T-helper 17 cell (primary cell): Measurements from ENCODE around the gene FNBP1. TPM values are rescaled to one million over a fixed set of nuclear protein-coding genes. Genes with fewer than 3 reads are reported as not detected.

Source experiments
- ATAC-seq: fragments of 150-1000 bp; cut with Tn5 transposase; 2 replicates; pipeline ENCODE4 v1.10.0; 2021; ENCODE audit warnings: mild to moderate bottlenecking, moderate library complexity
- DNase-seq, 3 donors: peaks; one replicate each; pipeline versions ENCODE4 v3.0.0 to v3.0.0-alpha.2; 2020 to 2021
- H3K9me3 ChIP-seq: one replicate; pipeline ENCODE4 v1.7.0; 2013; ENCODE audit warnings: low read length, mild to moderate bottlenecking; ENCODE audit not compliant: control insufficient read depth, poor library complexity, severe bottlenecking
- H3K27ac Mint-ChIP-seq: one replicate; pipeline ENCODE4 v1.8.0; 2022; ENCODE audit warnings: mild to moderate bottlenecking, moderate library complexity, mixed read lengths
- H3K27me3 Mint-ChIP-seq: one replicate; pipeline ENCODE4 v1.8.0; 2022; ENCODE audit warnings: mixed read lengths
- H3K36me3 Mint-ChIP-seq: one replicate; pipeline ENCODE4 v1.8.0; 2022; ENCODE audit warnings: low read depth, mixed read lengths
- H3K4me1 Mint-ChIP-seq: one replicate; pipeline ENCODE4 v1.8.0; 2022; ENCODE audit warnings: mild to moderate bottlenecking, mixed read lengths
- H3K4me3 Mint-ChIP-seq: one replicate; pipeline ENCODE4 v1.8.0; 2022; ENCODE audit warnings: mild to moderate bottlenecking, moderate library complexity, mixed read lengths
- total RNA-seq, 4 donors: library from RNA in 2 of 4; stranded (reverse) in 2 of 4; gene quantifications; one replicate each; pipeline ENCODE4 v1.2.3 and lab custom pipeline; 2022 to 2026

The FNBP1 gene
- total RNA-seq, 2 donors from 2014 or later, result 219 to 221 TPM

DNA sequence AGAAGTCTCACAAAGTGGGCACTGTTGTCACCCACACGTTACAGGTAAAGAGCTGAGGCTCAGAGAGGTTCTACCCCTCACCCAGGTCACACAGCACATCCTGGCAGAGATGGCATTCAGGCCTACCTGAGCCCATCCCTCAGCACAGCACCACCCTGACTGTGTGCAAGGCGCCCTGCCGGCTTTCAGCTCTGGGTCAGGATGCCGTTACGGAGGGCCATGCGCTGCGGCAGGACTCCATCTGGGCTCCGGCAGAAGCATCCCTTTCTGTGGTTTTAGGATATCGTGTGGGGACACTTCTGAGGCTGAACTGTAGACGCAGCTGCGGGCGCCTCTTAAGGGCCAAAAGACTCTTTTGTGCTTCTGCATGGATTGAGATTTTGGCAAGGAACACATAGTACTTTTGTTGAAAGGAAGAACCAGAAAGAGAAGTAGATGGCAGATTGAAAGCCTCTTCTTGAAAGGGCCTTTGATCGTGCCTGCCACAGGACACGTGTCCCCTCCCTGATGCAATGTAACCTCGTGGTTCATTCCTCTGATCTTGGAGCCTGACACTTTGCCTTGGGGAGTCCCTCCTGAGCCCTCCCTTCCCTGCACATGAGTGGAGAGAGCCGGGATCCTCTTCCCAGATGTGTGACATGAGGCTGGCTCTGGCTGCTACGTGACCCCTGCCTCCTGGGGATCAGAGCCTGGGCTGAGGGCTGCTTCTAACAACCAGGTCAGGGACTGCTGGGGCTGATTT is 176.4 kb downstream of the FNBP1 start:
- peak overlapping the region; percentile 96 for H3K27ac Mint-ChIP-seq
- H3K9me3 ChIP-seq, result no peaks in the 10 kb centered on the region
- H3K27me3 Mint-ChIP-seq, result no peaks in the 10 kb centered on the region
- peak in 1 of 3 donors; percentile 53 for DNase-seq
- H3K36me3 Mint-ChIP-seq, result peaks cover 2% of the 10 kb centered on the region
- ATAC-seq, result peak; percentile 45
- H3K4me3 Mint-ChIP-seq, result peak overlapping the region; percentile 73
- peaks cover 58% of the 10 kb centered on the region for H3K4me1 Mint-ChIP-seq

DNA sequence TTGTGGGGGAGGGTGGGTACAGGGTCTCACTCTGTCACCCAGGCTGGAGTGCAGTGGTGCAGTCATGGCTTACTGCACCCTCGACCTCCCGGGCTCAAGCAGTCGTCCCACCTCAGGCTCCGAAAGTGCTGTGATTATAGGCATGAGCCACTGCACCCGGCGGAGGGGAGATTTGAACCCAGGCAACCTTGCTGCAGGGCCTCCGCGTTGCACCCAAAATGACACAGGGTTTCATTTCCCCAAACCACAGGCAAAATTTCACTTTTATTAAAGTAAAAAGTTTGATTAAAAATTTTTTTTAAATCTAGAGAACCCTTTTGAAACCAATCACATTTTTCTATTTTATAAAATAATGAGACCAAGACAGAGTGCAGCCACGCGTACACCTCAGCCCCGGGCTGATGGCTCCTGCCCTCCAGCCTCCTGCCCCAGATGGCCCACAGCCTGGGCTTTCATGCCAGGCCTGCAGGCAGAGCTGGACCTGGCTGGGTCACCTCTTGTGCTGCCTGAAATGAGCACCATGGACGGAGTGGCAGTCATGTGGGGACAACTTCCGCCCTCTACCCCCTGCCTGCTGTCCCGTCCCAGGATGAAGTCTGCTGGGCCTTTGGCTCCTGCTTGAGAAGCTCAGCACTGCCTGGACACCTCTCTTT is 177.2 kb downstream of the FNBP1 start:
- H3K4me3 Mint-ChIP-seq, result peak overlapping the region; percentile 73
- H3K9me3 ChIP-seq, result no peaks in the 10 kb centered on the region
- DNase-seq (no peak), ATAC-seq (no peak)
- no peaks in the 10 kb centered on the region for H3K27me3 Mint-ChIP-seq
- H3K27ac Mint-ChIP-seq, result peak overlapping the region; percentile 96
- peaks cover 3% of the 10 kb centered on the region for H3K36me3 Mint-ChIP-seq
- H3K4me1 Mint-ChIP-seq, result peaks cover 56% of the 10 kb centered on the region

DNA sequence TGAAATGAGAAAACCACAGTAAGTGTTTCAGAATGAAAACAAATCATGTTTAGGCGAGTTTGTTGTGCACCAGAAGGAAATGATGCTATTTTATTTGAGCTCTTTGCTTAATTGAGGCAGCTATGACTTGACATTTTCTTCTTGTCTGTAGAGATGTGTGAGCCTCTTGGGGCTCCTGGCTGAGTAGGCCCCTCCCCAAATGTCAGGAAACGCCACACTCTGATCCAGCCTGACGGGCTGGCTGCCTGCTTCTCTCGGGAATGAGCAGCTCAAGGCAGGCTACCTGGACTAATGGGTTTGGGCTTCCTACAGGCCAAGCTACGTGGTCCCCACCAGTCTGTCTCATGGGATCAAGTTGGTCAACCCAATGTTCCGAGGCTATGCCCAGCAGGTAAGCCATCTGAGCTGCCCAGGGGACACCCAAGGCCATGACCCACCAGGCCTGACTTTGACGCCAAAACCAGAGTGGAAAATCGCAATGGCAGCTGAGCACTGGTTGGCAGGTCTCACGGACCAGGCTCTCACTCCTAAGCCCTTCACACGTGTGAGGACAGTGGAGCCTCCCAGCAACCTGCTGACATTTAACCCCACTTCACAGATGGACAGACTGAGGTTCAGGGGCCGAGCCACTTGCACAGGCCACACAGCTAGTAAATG is 177.9 kb downstream of the FNBP1 start:
- Mint-ChIP-seq H3K27me3 (no peaks in the 10 kb centered on the region), H3K4me3 (peak overlapping the region; percentile 66), H3K36me3 (peaks cover 3% of the 10 kb centered on the region), H3K4me1 (peaks cover 55% of the 10 kb centered on the region), H3K27ac (peak overlapping the region; percentile 96)
- DNase-seq, result no peak
- no peak for ATAC-seq
- no peaks in the 10 kb centered on the region for H3K9me3 ChIP-seq

DNA sequence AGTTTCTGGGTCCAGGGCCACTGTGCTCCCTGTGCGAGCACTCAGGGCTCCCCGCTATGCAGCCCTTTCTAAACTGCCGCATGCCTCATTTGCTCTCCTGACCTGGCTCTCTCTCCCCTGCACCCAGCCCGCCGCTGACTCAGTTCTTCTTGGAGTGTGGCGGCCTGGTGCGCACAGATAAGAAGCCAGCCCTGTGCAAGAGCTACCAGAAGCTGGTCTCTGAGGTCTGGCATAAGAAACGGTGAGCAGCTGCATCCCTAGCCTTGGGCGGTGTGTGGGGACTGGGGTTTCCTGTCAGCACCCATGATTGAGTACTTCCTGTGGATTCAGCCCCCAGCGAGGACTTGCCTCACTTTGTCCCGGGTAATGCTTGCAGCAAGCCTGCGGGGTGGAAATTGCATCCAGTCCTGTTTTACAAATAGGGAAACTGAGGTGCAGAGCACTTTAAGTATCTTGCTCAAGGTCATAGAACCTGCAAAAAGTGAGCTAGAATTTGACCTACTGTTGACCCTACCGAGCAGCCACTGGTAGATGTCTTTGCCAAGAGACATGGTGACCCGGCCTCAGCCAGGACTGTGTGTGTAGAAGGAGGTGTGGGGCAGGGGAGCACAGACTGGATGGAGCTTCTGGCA is 179.8 kb downstream of the FNBP1 start:
- Mint-ChIP-seq H3K27ac (peak overlapping the region; percentile 96), H3K36me3 (peaks cover 3% of the 10 kb centered on the region), H3K27me3 (no peaks in the 10 kb centered on the region), H3K4me3 (peak overlapping the region; percentile 68), H3K4me1 (peaks cover 44% of the 10 kb centered on the region)
- H3K9me3 ChIP-seq, result no peaks in the 10 kb centered on the region
- ATAC-seq (peak; percentile 65), DNase-seq (peak in 2 of 3 donors; percentile 37 to 64)

DNA sequence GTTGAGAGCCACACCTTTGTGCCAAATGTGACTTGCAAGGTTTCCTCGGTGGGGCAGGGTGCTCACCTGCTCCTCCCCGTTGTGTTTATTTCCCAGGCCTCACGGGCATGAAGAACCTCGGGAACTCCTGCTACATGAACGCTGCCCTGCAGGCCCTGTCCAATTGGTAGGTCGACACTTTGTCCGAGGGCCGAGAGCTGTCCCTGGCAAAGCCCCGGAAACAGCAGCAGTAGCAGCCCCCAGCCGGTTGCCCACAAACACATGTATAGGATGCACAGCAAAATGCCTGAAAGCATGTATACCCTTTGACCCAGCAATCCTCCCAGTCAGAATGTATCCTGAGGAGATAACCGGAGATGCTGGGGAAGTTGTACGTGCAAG is 181.6 kb downstream of the FNBP1 start:
- Mint-ChIP-seq H3K4me1 (peaks cover 34% of the 10 kb centered on the region), H3K36me3 (peaks cover 3% of the 10 kb centered on the region), H3K27ac (peak overlapping the region; percentile 67), H3K4me3 (peak overlapping the region; percentile 64), H3K27me3 (no peaks in the 10 kb centered on the region)
- no peak for DNase-seq
- H3K9me3 ChIP-seq, result no peaks in the 10 kb centered on the region
- ATAC-seq, result no peak

DNA sequence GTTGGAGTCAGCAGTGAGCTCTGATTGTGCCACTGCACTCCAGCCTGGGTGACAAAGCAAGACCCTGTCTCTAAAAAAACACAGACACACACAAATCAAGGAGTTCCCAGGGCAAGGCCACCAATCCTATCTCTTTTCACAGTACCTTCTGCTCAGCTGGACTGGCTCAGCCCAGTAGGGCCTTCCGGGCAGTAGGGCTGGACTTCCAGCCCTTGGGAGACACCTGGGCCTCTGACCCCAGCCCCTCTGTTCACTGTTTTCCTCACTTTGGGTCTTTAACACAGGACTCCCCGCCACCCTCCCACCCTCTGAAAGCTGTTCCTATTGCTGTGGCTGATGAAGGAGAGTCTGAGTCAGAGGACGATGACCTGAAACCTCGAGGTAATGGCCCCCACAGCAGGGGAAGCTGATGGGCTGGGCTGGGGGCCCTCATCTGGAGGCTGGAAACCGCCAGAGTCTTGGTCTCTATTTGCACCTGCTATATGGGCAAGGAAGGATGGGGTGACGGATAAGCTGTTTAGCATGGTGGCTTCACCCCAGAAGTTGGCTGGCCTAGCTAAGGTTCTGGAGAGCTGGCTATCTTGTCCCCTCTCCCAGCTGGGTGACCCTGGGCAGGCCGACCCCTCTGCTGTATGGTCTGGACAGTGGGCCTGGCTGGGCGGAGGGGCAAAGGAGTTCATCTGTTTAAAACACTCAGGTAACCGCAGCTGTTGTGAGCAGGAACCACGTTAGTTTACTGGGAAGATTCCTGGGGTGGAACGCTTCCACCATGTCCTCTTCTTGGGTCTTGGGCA is 182.1 kb downstream of the FNBP1 start:
- no peak for DNase-seq
- Mint-ChIP-seq H3K27ac (peak overlapping the region; percentile 67), H3K36me3 (peaks cover 3% of the 10 kb centered on the region), H3K27me3 (no peaks in the 10 kb centered on the region), H3K4me3 (no peak overlapping the region), H3K4me1 (peaks cover 28% of the 10 kb centered on the region)
- ATAC-seq, result no peak
- H3K9me3 ChIP-seq, result no peaks in the 10 kb centered on the region

DNA sequence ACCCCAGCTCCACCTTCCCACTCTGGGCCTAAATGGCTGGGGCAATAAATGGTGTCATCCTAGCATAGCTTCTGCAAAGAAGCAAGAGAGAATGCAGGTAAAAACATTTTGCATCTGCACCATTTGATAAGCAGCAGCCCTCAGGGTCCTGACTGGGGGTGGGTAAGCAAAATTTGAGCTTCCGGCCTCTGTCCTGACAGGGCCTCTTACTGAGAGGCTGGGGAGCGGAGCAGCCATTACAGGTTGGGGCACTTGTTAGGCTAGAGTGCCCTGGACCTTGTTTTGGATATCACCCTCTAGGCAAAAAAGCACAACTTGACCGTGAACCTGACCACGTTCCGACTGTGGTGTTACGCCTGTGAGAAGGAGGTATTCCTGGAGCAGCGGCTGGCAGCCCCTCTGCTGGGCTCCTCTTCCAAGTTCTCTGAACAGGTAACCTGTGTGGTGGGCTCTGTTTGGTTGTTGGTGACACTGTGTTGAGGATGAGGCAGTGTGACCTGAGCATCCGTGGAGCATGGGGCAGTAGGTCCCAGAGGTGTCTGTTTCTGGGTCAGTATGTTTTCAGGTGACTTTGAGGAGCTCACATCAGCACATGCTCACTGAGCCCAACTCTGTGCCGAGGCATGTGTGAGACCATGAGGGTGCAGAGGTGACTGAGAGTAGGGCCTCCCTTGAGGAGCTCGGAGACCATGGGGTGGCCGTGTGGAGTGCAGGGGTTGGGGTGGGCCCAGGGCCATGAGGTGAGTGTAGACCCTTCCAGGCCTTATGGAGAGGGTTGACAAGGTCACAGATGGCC is 184.6 kb downstream of the FNBP1 start:
- H3K36me3 Mint-ChIP-seq, result peaks cover 6% of the 10 kb centered on the region
- DNase-seq (no peak), ATAC-seq (no peak)
- peak overlapping the region; percentile 12 for H3K4me3 Mint-ChIP-seq
- H3K4me1 Mint-ChIP-seq, result peaks cover 29% of the 10 kb centered on the region
- no peaks in the 10 kb centered on the region for H3K27me3 Mint-ChIP-seq
- peak overlapping the region; percentile 29 for H3K27ac Mint-ChIP-seq
- no peaks in the 10 kb centered on the region for H3K9me3 ChIP-seq

DNA sequence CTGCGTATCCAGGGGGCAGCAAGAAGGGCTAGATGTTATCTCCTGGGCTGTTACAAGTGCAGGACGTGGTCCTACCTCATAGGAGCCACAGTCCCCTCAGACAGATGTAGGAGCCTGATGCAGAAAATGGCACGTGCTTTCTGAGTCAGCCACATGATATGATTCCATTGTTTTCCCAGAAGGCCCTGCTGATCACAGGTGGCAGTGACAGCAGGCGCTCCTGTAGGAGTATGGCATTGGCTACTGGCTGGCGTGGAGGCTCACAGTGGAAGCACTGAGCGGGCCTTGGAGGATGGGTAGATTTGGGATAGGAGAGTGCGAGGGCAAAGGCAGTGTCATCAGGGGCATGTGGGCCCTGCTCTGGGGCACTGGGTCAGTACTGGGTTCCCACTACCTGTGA is 185.8 kb downstream of the FNBP1 start:
- Mint-ChIP-seq H3K27ac (peak overlapping the region; percentile 77), H3K4me3 (no peak overlapping the region), H3K36me3 (peaks cover 6% of the 10 kb centered on the region), H3K27me3 (no peaks in the 10 kb centered on the region), H3K4me1 (peaks cover 26% of the 10 kb centered on the region)
- no peaks in the 10 kb centered on the region for H3K9me3 ChIP-seq
- ATAC-seq (no peak), DNase-seq (no peak)

DNA sequence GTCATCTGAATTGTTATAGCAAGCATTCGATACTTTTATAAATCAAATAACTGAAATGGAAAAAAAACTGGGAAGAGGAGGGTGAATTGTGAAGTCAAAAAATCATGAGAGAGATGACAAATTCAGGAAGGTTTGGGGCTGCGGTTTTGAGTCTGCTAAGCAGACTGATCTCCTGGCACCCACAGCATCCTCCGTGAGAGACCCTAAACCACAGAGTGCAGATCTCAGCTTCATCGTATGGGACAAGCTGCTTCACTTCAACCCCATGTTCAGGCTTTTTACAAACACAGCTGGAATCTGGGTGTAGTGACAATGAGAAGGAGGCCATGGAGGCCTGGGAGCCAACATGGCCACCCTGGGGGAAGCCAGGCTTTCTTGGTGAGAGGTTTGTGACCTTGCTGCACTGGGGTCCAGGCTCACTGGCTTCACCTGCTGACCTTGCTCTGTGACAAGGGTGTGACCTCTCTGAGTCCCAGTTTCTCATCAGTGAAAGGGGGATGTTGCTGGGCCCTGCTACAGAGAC is 188.3 kb downstream of the FNBP1 start:
- Mint-ChIP-seq H3K4me1 (peaks cover 23% of the 10 kb centered on the region), H3K4me3 (peak overlapping the region; percentile 19), H3K27me3 (no peaks in the 10 kb centered on the region), H3K36me3 (peaks cover 5% of the 10 kb centered on the region), H3K27ac (peak overlapping the region; percentile 83)
- DNase-seq (no peak), ATAC-seq (peak; percentile 46)
- H3K9me3 ChIP-seq, result no peaks in the 10 kb centered on the region

DNA sequence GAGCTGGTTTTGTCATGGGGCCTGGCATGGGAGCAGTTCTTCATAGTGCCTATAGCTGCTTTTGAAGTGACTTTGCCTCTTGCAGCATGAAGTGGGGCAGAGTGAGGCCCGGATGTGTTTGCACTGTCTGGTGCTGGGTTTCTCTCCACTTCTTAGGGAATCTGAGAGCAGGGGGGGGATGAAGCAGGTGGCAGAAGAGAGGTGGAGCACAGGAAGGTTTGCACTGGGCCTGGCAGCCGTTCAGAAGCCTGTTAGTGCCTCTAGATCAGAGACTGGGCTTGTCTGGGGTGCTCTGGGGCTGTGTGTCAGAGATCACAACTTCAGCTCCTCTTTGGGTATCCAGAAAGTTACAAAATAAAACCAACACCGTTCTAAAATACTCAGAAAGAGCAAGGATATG is 189.4 kb downstream of the FNBP1 start:
- H3K4me3 Mint-ChIP-seq, result peak overlapping the region; percentile 60
- DNase-seq (no peak), ATAC-seq (no peak)
- H3K4me1 Mint-ChIP-seq, result peaks cover 22% of the 10 kb centered on the region
- peaks cover 5% of the 10 kb centered on the region for H3K36me3 Mint-ChIP-seq
- H3K27ac Mint-ChIP-seq, result peak overlapping the region; percentile 21
- H3K9me3 ChIP-seq, result no peaks in the 10 kb centered on the region
- no peaks in the 10 kb centered on the region for H3K27me3 Mint-ChIP-seq

DNA sequence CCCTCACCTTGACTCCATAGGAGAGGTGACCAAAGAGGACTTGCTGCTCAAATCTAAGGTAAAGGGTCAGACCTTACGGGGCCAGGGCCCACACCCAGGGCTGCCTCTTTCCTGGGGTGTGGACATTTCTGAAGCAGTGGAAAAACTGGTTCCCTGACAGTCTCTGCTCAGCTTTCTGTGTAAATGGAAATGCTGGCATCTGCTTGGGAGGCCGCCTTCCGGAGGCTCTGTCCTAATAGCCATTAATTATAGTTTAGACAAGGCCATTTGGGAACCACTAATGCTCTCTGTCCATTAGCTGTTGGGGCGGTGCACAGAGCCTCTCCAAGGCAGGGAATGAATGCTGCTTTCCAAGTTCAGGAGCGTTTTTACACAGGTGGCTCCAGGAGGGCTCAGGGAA is 190.4 kb downstream of the FNBP1 start:
- peaks cover 25% of the 10 kb centered on the region for H3K4me1 Mint-ChIP-seq
- peaks cover 5% of the 10 kb centered on the region for H3K36me3 Mint-ChIP-seq
- DNase-seq, result no peak
- no peak overlapping the region for H3K27ac Mint-ChIP-seq
- no peak overlapping the region for H3K4me3 Mint-ChIP-seq
- ATAC-seq, result no peak
- H3K27me3 Mint-ChIP-seq, result no peaks in the 10 kb centered on the region
- no peaks in the 10 kb centered on the region for H3K9me3 ChIP-seq

DNA sequence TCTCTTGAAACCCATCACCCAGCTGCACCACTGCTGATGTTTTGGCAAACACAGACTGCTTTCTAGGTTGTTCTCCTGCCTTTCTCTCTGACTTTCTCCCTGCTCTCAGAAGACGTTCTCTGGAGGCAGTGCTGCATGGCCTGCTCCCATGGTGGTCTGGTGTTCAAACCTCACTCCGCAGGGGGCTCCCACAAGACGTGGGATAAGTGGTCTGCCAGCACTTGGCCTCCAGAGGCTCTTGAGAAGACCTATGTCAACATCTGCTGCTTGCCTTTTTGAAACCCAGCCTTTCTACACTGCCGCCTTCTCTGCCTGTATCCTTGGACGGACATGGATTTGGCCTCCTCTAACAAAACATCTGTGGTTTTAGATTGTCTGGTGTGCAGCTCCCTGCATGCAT is 191.2 kb downstream of the FNBP1 start:
- H3K4me1 Mint-ChIP-seq, result peaks cover 27% of the 10 kb centered on the region
- no peak overlapping the region for H3K4me3 Mint-ChIP-seq
- H3K27me3 Mint-ChIP-seq, result no peaks in the 10 kb centered on the region
- peaks cover 5% of the 10 kb centered on the region for H3K36me3 Mint-ChIP-seq
- peak overlapping the region; percentile 62 for H3K27ac Mint-ChIP-seq
- no peaks in the 10 kb centered on the region for H3K9me3 ChIP-seq
- DNase-seq (no peak), ATAC-seq (no peak)
